Stimulated activated CD4-positive, alpha-beta T cell treated with anti-CD3 and anti-CD28 coated beads, Interleukin-4, amount 100 ng/mL, for 4 hours (primary cell): Measurements from ENCODE around the gene ZFPL1.

Experiments used
- DNase-seq, 2 experiments: peaks; one replicate each; pipeline ENCODE4 v3.0.0-alpha.2; 2020

ZFPL1 gene

DNA sequence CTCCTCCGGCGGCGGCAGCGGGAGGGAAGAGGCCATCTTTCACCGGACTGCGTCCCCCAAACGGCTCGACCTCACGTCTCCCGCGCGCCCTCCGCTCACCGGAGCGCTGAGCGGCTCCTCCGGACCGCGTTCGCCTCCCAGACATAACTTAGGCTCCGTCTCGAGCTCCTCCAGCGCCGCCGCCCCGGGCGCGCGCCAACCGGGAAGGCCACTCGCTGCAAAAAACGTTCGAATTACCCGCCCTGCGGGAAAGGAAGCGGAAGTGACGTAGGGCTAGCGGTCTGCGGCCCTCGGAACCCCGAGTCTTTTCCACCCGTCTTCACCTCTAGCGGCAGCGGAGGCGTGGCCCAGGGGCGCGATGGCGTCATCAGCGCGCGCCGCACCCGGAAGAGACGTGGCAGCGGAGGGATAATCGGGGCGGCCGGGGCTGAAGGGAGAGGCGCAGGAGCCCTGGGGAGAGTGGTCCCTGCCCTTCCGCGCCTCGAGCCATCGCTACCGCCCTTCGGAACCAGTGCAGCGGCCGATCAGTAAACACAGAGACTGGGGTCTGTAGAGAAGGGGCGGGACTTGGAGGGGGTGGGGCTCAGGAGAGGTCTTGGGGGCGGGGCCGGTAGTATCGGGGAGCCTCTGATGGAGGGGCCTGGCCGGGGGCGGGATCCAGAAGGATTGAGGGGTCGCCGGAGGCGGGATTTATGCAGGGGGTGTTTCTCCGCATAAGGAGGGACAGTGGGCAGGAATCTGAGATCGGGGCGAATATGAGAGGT is at the start of gene ZFPL1, which contains the start of gene CDCA5:
TSS of gene ZFPL1 (plus strand) at position 389 of the 764 bp plus-strand sequence. CDS start 477 bp downstream, outside the sequence.
TSS of gene CDCA5 (minus strand) at position 207 of the 764 bp plus-strand sequence. CDS start at position 145, 62 bp downstream.
- DNase-seq: peak; percentile 93 to 94

- no peak for DNase-seq
Observed at GRCh38 chr11:65034423-65034822, 49.6 kb upstream of the ZFPL1 start.

- no peak for DNase-seq
Observed at GRCh38 chr11:65035579-65035978, 48.4 kb upstream of the ZFPL1 start.

- DNase-seq: no peak
Observed at GRCh38 chr11:65036931-65037330, 47.1 kb upstream of the ZFPL1 start.

- DNase-seq: no peak
Observed at GRCh38 chr11:65040520-65040846, 43.5 kb upstream of the ZFPL1 start.

DNA sequence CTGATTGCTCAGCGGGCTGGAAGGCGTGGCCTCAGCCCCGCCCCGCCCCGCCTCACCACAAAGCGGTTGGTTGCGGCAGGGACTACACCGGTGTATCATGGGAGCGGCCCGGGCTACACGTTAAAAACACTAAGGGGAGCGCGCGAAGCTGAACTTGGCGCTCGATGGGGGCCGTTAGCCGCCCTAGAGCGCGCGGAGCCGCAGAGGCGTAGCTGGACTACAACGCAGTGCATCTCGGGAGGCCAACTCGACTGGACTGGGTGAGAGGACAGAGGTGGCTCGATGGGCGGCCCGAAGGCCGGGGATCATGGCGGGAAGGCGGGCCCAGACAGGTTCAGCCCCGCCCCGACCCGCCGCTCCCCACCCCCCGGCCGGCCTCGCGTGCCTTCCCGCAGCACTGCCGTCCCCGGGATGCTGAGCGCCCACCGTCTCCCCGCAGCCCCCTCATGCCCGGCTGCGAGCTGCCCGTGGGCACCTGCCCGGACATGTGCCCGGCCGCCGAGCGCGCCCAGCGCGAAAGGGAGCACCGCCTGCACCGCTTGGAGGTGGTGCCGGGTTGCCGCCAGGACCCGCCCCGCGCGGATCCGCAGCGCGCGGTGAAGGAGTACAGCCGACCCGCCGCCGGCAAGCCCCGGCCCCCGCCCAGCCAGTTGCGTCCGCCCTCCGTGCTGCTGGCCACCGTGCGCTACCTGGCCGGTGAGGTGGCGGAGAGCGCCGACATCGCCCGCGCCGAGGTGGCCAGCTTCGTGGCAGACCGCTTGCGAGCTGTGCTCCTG is 43.0 kb upstream of the ZFPL1 start, which contains the start of gene SAC3D1:
TSS of gene SAC3D1 (plus strand) at position 364 of the 776 bp plus-strand sequence. CDS start at position 447, 83 bp downstream.
- DNase-seq: peak; percentile 80 to 81

DNA sequence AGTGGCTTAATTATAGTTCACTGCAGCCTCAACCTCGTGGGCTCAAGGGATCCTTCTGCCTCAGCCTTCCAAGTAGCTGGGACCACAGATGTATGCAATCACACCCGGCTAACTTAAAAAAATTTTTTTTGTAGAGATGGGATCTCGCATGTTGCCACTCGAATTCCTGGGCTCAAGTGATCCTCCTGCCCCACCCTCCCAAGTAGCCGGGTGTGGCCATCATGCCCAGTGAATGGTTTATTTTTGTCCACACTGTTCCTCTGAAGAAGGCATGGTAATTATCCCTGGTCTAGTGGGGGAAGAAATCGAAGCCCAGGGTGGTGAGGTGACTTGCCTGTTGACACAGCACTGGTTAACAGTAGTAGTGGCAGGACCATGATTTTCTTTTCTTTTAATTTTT is 41.1 kb upstream of the ZFPL1 start:
- no peak for DNase-seq

- DNase-seq: no peak
Observed at GRCh38 chr11:65043881-65044501, 40.0 kb upstream of the ZFPL1 start.

- no peak for DNase-seq
Observed at GRCh38 chr11:65045061-65045460, 39.0 kb upstream of the ZFPL1 start.

- DNase-seq: no peak
Observed at GRCh38 chr11:65045728-65046127, 38.3 kb upstream of the ZFPL1 start.

- peak in 1 of 2 experiments; percentile 34 for DNase-seq
Observed at GRCh38 chr11:65047581-65048422, 36.2 kb upstream of the ZFPL1 start.

DNA sequence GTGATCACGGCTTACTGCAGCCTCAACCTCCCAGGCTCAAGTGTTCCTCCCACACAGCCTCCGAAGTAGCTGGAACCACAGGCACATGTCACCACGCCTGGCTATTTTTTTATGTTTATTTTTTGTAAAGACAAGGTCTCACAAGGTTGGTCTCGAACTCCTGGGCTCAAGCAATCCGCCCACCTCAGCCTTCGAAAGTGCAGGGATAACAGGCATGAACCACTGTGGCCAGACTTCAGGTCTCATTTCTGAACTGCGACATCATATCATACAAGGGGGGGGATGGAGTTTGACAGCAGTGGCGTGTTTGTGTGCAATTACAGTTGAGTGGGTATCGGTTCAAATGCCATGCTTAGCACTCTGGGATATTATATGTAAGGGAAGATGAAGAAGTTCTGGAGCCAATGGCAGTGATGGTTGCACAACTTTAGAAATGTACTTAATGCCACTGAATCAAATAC is 32.6 kb upstream of the ZFPL1 start:
- DNase-seq: no peak

DNA sequence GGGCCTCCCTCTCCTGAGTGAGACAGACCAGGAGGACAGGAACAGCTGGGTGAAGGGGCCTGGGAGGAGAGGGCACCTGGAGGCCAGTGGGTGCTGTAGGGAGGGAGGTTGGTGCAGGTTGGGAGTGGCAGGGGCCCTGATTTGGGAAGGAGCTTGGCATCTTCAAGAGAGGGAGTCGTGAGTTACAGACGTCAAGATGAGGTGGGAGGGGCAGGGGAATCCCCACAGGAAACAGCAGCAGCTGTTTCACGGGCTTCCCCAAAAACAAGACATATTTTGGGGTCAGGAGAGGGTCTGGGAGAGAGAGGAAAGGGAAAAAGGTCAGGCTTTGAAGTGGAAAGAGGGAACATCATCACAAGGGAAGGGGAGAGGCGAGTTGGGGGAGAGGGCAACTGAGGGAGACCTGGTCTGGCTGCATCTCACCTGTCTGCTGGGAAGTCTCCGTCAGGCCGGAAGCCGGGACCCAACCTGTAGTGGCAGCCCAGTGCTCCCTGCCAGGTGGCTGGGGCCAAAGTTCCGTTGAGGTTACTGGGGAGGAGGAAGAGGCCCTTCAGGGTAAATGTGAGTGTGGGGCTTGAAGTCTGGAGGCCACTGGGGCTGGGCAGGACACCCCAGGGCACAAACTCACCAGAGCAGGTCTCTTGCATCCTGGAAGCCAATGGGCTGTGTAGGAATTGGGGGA is 30.1 kb upstream of the ZFPL1 start:
- DNase-seq: peak in 1 of 2 experiments; percentile 32

DNA sequence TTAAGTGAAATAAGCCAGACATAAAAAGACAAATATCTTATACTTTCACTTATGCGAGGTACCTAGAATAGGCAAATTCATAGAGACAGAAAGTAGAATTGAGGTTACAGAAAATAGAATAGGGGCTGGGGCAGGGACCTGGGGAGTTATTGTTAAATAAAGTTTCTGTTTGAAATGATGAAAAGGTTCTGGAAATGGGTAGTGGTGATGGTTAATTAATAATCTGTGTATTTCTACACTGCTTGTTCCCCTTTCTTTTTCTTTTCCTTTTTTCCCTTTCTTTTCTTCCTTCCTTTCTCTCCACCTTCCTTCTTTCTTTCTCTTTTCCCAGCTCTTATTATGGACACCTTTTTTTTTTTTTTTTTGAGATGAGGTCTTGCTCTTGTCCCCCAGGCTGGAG is 28.5 kb upstream of the ZFPL1 start:
- no peak for DNase-seq

DNA sequence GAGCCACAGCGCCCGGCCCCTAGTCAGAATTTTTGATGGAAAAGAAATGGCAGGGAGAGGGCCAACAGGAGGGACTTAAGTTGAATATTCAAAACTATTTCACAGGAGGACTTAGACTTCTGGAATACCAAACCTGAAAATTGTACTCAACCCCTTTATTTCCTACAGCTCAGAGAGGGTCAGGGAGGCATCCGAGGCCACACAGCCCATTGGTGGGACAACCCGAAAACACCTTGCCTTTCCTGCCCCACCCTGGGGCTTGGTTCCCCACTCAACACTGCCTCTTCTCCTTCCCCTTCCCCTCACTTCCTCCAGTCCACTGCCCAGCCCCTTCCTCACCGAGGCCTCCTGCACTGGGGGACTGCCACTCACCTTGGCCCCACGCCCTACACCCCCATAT is 27.0 kb upstream of the ZFPL1 start:
- DNase-seq: no peak

DNA sequence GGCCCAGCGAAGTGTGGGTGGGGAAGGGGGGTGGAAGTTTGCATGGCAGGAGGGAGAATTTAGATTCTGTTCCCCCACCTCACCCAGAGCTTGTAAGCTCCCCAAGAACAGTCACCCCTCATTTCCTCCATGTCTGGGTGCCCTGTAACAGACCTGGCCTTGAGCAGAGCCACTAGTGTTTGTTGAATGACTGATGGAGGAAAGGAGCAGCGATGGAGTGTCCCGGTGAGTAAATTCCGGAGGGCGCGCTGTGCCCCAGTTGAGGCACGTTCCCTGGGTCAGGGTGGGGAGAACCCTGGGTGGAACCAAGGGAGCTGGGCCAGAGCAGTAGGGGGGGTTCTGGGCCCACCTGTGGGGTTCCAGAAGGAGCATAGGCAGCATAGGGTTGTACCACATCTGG is 26.5 kb upstream of the ZFPL1 start:
- DNase-seq: no peak

GRCh38 chr11:65058012-65058411 is 26.0 kb upstream of the ZFPL1 start:
- DNase-seq: no peak

DNA sequence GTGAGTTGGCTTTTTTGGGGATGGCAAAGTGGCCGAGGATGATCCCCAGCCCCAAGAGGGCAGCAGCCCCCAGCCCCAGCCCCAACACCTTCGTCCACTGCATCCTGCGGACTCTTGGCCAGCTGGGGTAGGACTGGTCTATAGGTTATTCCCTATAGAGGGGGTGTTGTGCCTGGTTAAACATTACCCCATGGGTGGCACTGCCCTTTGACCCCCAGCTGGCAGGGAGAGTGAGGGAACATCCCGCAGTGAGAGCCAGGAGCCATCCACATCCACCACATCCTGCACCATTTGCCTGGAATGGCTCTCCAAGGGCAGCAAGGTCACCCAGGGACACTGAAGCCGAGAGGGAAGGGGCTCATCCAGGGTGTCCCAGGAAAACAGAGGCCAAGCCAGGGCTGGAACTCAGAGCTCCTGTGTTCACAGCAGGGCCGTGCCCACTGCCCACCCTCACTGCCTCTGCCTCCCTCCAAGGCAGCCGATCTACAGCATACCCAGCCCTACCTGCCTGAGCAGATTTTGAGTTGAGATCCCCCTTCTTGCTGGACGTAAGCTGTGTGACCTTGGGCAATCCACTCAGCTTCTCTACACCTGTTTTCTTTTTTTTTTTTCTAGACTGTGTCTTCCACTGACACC is 25.5 kb upstream of the ZFPL1 start, which contains the start of gene NAALADL1:
TSS of gene NAALADL1 (minus strand) at position 135 of the 636 bp plus-strand sequence. CDS start at position 103, 32 bp downstream.
- no peak for DNase-seq

DNA sequence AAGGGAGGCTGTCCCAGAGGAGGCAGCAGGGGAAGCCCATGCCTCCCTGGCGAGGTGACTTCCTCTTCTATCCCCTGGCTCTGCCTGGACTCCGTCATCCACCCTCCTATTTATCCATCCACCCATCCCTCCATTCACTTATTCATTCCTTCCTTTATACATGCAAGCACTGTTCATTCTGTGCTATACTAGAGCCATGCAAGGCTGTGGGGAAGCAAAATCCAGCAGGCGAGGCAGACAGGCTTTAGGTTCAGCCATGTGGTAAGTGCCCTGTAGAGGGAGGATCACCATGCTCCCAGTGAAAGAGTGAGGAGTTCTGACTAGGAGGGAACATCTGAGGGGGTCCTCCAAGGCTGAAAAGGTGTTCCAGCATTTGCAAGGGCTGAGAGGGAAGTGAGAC is 24.5 kb upstream of the ZFPL1 start:
- no peak for DNase-seq

DNA sequence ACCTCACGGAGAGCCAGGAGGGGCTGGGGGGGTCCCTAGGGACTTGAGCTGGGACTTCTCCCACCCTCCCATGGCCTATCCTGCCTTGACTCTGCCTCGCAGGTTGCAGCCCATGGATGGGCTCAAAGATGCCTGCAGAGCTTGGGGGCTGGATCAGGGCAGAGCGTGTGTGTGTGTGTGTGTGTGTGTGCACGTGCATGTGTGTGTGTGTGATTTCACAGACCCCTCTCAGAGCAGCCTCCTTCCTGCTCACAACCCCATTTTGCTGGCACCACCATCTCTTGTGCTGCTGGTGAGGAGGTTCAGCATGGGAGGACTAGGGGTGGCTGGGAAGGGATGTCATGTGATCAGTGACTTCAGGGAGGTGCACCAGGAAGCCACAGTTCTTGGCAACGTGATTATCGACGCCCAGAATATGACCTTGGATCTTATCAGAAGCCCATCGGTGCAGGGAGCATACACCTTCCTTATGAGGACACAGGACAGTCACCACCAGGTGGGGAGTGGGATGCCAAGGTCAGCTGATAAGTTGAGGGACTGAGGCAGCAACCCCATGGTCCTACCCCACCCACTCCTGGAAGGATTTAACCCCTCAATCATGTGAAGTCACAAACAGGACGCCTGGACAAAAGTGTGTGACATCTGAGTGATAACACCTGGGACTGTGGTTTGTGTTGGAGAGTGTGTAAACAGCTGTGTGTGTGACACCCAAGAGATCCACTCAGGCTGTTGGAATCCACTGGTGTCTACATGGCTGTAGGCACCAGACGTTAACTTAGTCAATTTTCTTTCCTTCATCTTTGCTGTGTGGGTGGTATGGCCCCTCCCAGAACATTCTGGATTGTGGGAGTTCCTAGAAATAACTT is 23.8 kb upstream of the ZFPL1 start:
- DNase-seq: no peak
